GM12874 (cell line): ENCODE measurements around the gene HAO1.

Experiments used
- TF ChIP-seq, protein P1 (sequence below): IDR thresholded peaks from 2 replicates; pipeline ENCODE4 v1.5.1; 2011; ENCODE audit warnings: low read depth, mild to moderate bottlenecking, control low read depth, low read length, moderate library complexity; ENCODE audit not compliant: insufficient read depth

Gene HAO1

DNA sequence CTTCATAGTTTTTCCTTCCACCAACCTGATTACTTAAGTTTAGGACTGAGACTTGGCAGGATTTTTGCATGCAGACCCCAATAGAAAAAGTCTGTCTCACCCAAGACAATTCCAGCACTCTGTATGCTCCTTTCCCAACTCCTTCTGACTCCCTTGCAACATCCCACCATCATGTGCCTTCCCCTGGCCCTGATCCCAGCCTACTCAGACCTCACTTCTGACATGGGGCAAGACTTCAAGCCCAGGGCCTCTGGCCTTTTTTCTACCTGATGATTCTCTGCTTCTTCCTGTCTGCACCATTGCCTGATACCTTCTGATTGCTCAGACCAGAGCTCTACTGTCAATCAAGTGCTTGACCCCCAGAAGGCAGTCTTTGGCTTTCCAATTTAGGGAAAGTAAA lies 96.6 kb downstream of the HAO1 start:
- TF ChIP-seq, protein P1, sequence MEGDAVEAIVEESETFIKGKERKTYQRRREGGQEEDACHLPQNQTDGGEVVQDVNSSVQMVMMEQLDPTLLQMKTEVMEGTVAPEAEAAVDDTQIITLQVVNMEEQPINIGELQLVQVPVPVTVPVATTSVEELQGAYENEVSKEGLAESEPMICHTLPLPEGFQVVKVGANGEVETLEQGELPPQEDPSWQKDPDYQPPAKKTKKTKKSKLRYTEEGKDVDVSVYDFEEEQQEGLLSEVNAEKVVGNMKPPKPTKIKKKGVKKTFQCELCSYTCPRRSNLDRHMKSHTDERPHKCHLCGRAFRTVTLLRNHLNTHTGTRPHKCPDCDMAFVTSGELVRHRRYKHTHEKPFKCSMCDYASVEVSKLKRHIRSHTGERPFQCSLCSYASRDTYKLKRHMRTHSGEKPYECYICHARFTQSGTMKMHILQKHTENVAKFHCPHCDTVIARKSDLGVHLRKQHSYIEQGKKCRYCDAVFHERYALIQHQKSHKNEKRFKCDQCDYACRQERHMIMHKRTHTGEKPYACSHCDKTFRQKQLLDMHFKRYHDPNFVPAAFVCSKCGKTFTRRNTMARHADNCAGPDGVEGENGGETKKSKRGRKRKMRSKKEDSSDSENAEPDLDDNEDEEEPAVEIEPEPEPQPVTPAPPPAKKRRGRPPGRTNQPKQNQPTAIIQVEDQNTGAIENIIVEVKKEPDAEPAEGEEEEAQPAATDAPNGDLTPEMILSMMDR = no peak

DNA sequence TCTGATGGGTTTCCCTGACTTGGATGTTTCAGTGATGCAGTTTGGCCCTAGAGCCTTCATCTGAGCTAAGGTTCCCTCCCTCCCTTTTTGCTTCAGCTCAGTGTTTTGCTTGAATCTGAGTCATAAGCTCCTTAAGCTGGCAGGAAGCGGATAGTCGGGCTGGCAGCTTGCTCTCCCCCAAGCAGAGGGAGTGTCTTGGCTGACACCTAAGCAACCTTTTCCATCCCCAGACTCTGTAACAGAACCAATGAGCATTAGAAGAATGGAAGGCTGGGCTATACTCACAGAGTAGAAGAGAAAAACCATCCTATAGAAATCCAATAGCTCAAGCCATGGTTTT lies 98.3 kb downstream of the HAO1 start:
- TF ChIP-seq, protein P1 = no peak

DNA sequence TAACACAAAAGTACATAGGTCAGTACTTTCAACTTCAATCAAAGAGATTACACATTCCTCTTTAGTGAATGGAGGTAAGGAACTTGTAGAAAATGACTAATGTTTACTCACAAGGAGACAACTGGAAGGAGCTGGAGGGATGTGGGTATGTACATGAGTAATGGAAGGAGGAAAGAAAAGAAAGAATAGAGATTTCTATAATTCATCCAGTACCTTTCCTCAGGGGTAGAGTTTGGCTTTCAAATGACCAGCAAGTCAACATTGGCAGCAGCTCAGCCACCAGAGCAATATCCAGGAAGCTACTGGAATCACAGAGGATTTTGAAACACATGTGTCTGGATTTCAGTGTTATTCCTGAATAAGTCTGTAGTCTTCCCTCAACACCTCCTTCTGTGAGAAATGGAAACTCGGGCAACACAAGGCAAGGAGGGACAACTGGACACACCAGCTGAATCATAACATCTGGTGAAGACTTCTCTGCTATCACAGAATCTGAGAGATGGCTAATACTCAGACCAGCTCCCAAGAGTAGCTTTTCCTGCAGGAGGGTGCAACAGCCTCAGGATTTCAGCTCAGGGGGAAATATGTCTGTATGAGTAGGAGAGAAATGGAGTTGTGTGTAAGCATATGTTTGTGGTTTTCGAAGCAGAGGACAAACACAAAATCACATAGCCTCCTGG lies 98.8 kb downstream of the HAO1 start:
- TF ChIP-seq, protein P1 = no peak

DNA sequence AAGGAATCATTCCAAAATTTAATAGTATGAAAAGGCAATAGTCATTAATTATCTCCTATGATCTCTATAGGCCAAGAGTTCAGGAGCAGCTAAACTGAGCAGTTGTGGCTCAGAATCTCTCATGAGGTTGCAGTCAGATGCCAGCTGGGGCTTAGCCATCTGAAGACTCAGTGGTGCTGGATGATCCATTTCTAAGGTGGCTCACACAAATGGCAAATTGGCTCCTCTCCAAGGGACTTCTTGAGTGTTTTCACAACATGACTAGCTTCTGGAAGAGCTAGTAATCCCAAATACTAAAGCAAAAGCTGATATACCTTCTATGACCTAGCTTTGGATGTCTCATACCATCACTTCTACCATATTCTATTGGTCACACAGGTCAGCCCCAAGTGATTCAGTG lies 104.2 kb downstream of the HAO1 start:
- TF ChIP-seq, protein P1 = no peak
